Measurements from ENCODE around the gene ATP1A2.

The ATP1A2 gene

GRCh38 chr1:160082926-160083325 is 32.6 kb upstream of the ATP1A2 start:
- no peaks in the 10 kb centered on the region for H3K9me3 ChIP-seq (ENCODE audit: control insufficient read depth, insufficient read depth, low read length)
- H3K4me1 ChIP-seq (ENCODE audit: control insufficient read depth, low read length), result no peaks in the 10 kb centered on the region
- TF ChIP-seq EZH2phosphoT487 (IDR thresholded peaks at IDR 0.05; ENCODE audit: borderline replicate concordance, low read length) (no peak), CTCF (IDR thresholded peaks at IDR 0.05; ENCODE audit: low read depth, low read length, poor library complexity, severe bottlenecking) (no peak)
- no peak overlapping the region for H3K4me3 ChIP-seq (ENCODE audit: low read length)
- no peak overlapping the region for H3K4me2 ChIP-seq (ENCODE audit: low read length)
- H3K79me2 ChIP-seq (ENCODE audit: control insufficient read depth, low read length), result no peaks in the 10 kb centered on the region
- H3K9me2 ChIP-seq (replicated peaks; ENCODE audit: control insufficient read depth, low read length), result no peaks in the 10 kb centered on the region
- H3K27me3 ChIP-seq (ENCODE audit: control insufficient read depth, low read length), result peaks cover 21% of the 10 kb centered on the region
- no peak overlapping the region for H3K27ac ChIP-seq (ENCODE audit: low read depth, low read length)
- H3F3A ChIP-seq (ENCODE audit: control insufficient read depth, insufficient read depth), result 0 out of 2 replicates have a peak, but pooled peaks cover 8% of the 10 kb centered on the region
- H4K20me1 ChIP-seq (ENCODE audit: control insufficient read depth, insufficient read depth, low read depth, low read length), result no peaks in the 10 kb centered on the region
- H3K36me3 ChIP-seq (ENCODE audit: control insufficient read depth, low read length), result no peaks in the 10 kb centered on the region; the same call in 1 of the 2 replicates

GRCh38 chr1:160083968-160084770 is 31.4 kb upstream of the ATP1A2 start:
- no peak overlapping the region for H3K27ac ChIP-seq (ENCODE audit: low read depth, low read length)
- no peaks in the 10 kb centered on the region for H4K20me1 ChIP-seq (ENCODE audit: control insufficient read depth, insufficient read depth, low read depth, low read length)
- H3K4me2 ChIP-seq (ENCODE audit: low read length), result no peak overlapping the region
- no peaks in the 10 kb centered on the region for H3K79me2 ChIP-seq (ENCODE audit: control insufficient read depth, low read length)
- no peak overlapping the region for H3K4me3 ChIP-seq (ENCODE audit: low read length)
- peaks cover 2% of the 10 kb centered on the region; the same call in 1 of the 2 replicates for H3K36me3 ChIP-seq (ENCODE audit: control insufficient read depth, low read length)
- no peaks in the 10 kb centered on the region for H3K9me2 ChIP-seq (replicated peaks; ENCODE audit: control insufficient read depth, low read length)
- H3K4me1 ChIP-seq (ENCODE audit: control insufficient read depth, low read length), result no peaks in the 10 kb centered on the region
- peaks cover 18% of the 10 kb centered on the region for H3K27me3 ChIP-seq (ENCODE audit: control insufficient read depth, low read length)
- H3F3A ChIP-seq (ENCODE audit: control insufficient read depth, insufficient read depth), result 0 out of 2 replicates have a peak, but pooled peaks cover 8% of the 10 kb centered on the region
- TF ChIP-seq EZH2phosphoT487 (IDR thresholded peaks at IDR 0.05; ENCODE audit: borderline replicate concordance, low read length) (no peak), CTCF (IDR thresholded peaks at IDR 0.05; ENCODE audit: low read depth, low read length, poor library complexity, severe bottlenecking) (peak; percentile 68)
- H3K9me3 ChIP-seq (ENCODE audit: control insufficient read depth, insufficient read depth, low read length), result no peaks in the 10 kb centered on the region

- H4K20me1 ChIP-seq (ENCODE audit: control insufficient read depth, insufficient read depth, low read depth, low read length), result no peaks in the 10 kb centered on the region
- no peaks in the 10 kb centered on the region for H3K9me3 ChIP-seq (ENCODE audit: control insufficient read depth, insufficient read depth, low read length)
- H3F3A ChIP-seq (ENCODE audit: control insufficient read depth, insufficient read depth), result 0 out of 2 replicates have a peak, but pooled peaks cover 8% of the 10 kb centered on the region
- H3K27me3 ChIP-seq (ENCODE audit: control insufficient read depth, low read length), result peaks cover 12% of the 10 kb centered on the region
- no peak overlapping the region for H3K27ac ChIP-seq (ENCODE audit: low read depth, low read length)
- H3K36me3 ChIP-seq (ENCODE audit: control insufficient read depth, low read length), result peaks cover 2% of the 10 kb centered on the region; the same call in 1 of the 2 replicates
- H3K4me1 ChIP-seq (ENCODE audit: control insufficient read depth, low read length), result no peaks in the 10 kb centered on the region
- TF ChIP-seq EZH2phosphoT487 (IDR thresholded peaks at IDR 0.05; ENCODE audit: borderline replicate concordance, low read length), result no peak
- no peak for TF ChIP-seq CTCF (IDR thresholded peaks at IDR 0.05; ENCODE audit: low read depth, low read length, poor library complexity, severe bottlenecking)
- H3K4me2 ChIP-seq (ENCODE audit: low read length), result no peak overlapping the region
- H3K79me2 ChIP-seq (ENCODE audit: control insufficient read depth, low read length), result no peaks in the 10 kb centered on the region
- H3K4me3 ChIP-seq (ENCODE audit: low read length), result no peak overlapping the region
- H3K9me2 ChIP-seq (replicated peaks; ENCODE audit: control insufficient read depth, low read length), result no peaks in the 10 kb centered on the region
Measured at GRCh38 chr1:160084771-160085321, 30.7 kb upstream of the ATP1A2 start.
